ENCODE data around the gene LOXL4.

LOXL4 gene

GRCh38 chr10:98293550-98294269 lies 25.7 kb upstream of the LOXL4 start:
- DNase-seq = no peak

GRCh38 chr10:98292971-98293370 lies 25.0 kb upstream of the LOXL4 start:
- no peak for DNase-seq

DNA sequence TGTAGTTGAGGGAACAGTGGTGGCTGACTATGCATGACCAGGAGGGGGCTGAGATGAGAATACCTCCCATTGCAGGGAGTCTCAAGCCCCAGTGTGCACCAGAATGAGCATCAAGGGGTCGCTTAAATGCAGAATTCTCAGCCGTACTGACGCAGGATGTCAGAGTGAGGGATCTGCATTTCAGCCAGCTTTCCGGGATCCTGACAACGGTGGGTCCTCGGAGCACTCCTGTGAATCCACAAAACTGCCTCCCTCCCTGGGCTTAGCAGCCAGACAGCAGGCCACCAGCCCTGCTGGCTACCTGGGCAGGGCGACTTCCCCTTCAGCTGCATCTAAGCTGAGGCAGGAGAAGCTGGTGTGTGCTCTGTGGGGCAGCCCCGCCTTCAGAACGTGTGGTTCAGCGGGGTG lies 21.8 kb upstream of the LOXL4 start:
- DNase-seq = no peak

GRCh38 chr10:98287321-98287720 lies 19.3 kb upstream of the LOXL4 start:
- no peak for DNase-seq

- DNase-seq = no peak
Measured at GRCh38 chr10:98286419-98286818, 18.4 kb upstream of the LOXL4 start.

DNA sequence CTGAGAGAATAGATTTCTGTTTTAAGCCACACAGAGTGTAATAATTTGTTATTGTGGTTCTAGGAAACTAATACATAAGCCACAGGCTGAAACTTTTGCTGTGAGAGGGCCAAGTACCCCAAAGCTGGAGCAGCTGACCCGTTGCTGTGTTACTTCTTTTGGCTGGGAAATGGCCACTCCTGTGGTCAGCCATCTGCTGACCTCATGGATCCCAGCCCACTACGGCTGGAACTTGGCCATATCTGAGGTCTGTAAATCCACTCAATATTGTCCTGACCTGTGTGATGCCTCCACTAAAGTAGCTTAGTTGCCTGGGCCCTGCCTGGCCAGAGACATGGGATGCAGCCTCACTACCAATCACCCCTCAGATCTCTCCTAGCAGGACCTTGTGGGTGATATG lies 17.4 kb upstream of the LOXL4 start:
- no peak for DNase-seq

GRCh38 chr10:98276311-98276710 lies 8.3 kb upstream of the LOXL4 start:
- DNase-seq = no peak

DNA sequence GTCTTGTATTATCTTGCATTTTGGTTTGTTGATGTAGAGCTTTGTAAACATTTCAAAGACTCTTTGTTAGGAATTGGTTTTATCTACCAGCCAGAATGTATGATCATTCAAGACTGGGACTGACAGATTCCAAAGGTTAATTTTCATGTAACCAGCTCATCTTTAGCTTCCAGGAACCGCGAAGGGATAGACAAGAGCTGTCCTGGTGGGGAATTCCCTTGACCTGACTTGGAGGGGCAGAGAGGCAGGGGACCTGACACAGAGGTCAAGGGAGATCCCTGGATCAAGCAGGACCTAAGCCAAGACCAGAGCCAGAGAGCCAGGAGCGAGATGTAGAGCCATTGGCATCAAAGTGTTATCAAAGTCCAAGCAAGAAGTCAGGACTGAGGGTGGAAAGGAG lies 6.6 kb upstream of the LOXL4 start:
- no peak for DNase-seq

DNA sequence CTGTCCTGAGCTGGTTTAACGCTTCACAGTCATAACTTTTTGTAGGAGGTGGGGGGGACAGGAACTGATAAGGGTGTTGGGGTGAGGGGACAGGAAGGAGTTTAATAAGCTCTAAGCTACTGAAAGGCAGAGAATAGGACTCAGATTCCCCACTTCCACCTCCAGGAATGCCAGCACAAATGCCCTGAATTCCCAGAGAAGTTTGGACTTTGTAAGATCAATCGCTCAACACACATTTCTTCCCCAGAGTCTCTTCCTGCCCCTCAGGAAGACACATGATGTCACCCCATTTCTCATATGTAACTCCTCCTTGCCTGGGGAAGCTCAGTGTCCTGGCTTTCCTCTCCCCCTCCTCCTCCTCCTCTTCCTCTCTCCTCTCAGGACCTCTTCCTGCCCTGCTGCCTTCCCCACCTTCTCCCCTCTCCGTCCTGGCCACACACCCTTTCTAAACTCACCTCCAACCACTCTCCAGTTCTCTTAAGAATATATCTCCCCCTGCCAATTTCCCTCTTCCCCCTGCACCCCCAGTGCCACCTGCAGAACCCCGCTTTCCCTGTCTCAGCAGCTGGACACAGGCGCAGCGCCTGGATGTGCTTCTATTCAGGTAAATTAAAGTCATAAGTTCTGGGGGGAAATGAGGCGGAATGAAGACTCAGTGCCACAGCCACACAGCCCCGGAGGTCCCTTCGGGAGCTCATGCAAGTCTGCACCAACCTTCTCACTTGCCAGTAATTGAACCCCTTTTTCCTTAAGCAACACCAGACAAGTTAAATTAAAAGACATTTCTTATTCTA lies 5.3 kb upstream of the LOXL4 start:
- DNase-seq = no peak

GRCh38 chr10:98272656-98273055 lies 4.7 kb upstream of the LOXL4 start:
- DNase-seq = no peak

DNA sequence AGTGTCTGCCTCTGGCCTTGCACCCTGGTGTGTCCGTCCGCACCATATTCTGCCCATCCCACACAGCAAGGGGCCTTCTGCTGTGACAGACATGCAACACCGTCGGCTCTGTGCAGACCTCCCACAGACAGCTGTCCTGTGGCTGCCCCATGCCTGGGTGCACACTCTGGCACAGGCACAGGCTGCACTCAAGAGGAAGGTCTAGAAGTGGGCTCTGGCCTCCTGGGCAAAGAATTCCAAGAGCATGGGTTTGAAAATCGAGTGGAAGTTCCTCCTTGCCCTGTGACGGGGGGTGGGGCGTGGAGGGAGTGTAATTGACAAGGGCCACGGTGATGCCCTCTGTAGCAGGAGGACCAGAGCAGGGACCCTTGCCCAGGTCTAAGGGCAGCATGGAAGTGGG lies 4.3 kb upstream of the LOXL4 start:
- DNase-seq = no peak

GRCh38 chr10:98270786-98271185 lies 2.8 kb upstream of the LOXL4 start:
- DNase-seq = no peak

- no peak for DNase-seq
Measured at GRCh38 chr10:98270073-98270740, 2.2 kb upstream of the LOXL4 start.

DNA sequence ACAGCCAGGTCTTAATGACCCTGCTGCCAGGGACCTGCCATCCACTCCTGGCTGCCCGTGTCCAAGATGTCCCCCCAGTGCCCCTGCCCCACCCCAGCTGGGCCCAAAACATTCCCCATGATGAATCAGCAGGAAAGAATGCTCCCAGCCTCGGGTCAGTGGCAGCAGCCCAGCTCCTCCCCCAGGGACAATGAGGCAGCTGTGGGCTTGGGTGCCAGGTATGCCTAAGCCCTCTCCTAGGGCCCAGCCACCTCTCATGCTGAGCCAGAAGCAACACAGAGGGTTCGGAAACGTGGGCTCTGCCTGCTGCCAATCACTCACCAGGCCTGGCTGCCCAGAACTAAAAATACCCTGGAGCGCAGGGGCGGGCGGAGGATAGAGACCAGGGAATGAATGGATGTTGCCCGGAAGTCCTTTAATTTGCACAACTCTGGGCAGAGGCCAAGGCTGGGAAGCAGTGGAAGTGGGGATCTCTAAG lies 1.5 kb upstream of the LOXL4 start:
- no peak for DNase-seq

DNA sequence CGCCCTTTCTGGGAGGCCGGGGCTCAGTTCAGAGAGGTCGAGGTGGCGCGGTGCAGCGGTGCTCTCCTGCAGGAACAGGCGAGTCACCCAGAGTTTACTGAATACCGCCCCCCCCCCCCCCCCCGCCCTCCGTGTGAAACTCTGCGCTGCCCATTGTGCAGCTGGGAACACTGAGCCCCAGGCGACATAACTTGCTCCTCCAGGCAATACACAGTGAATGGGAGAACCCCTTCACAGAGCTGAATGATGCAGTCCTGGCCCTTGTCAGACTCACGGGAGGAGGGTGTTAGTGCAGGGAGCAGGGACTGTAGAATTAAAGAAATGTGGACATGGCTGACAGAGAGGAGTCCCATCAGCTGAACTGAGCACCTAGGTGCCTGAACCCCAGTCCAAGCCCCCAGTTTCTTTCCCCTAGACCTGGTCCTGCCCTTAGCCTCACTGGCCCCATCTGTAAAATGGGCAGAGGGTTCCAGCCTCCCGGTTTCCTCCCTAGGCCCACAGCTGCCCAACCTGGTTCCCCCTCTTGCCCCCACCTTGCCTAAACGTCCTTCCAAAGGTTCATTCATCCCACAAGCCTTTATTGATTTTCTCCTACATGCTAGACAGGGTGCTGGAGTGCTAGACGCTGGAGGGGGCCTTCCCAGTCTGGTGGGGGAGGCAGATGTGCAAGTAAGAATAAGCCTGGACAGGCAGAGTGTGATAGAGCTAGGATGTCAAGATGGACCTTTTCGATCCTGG lies 869 bp upstream of the LOXL4 start:
- no peak for DNase-seq

GRCh38 chr10:98267069-98267893 lies 713 bp downstream of the LOXL4 start:
- DNase-seq = no peak

DNA sequence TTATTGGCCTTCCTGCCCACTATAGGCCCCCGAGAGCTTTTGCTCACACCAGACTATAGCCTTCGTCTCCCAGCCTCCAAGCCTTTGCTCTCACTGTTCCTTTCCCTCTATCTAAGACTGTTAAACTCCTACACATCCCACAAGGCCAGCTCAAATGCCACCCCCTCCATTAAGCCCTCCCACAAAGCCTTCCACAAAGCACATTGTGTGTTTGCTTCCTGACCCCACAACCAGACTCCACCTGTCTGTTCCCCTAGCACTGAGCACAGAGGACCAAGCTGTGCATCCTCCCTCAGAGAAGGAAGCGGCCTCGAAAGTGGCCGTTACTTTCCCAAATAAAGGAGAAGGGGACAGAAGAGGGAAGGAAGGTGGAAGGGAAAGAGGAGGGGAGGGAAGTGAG lies 1.3 kb downstream of the LOXL4 start:
- no peak for DNase-seq

- DNase-seq = no peak
Measured at GRCh38 chr10:98265403-98266378, 2.3 kb downstream of the LOXL4 start.

DNA sequence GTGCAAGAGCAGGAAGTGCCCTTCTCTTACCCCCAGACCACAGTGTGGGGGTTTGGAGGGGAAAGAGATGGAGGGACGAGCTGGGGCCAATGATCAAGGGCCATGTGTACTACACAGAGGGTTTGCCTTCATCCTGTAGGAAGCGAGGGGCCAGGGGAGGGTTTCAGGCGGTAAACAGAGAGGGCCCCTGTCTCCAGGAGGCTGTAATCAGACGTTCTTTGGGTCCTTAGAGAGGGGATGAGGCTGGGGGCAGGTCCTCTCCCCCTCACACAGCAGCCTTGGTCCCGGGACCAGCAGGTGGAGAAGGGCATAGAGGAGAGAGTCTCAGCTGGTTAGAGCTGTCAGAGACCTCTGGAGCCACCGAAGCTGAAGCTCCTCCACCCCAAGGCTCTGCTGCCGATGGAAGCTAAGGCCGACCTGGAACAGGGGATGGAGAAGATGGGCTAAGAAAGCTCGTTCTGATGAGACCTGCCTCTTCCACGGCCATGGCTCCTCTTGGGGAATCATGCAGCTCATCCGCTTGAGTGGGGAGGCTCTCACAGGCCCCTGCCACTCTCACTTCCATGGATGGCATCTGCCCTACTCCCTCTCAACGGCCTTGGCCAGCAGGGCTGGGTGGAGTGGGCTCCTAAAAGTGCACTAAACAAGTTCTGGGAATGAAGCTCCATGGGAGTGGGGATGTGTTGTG lies 3.5 kb downstream of the LOXL4 start:
- no peak for DNase-seq

DNA sequence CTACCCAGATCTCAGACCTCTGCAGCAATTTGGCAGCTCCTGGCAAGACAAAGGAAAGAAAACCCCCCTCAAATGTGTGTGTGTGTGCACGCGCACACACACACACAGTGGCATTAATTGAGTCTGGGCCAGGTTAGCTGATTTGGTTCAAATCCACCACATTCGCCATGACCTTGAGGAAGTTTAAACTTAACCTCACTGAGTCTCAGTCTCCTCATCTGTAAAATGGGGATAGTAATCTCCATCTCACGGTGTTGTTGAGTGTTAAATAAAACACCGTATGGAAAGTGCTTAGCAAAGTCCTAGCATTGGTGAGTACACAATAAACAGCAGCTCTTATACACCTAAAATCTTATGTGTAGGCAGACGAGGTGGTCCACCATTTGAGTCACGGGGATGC lies 4.9 kb downstream of the LOXL4 start:
- DNase-seq = no peak
